Measurements from ENCODE around the gene CYB5A. TPM values are rescaled to one million over a fixed set of nuclear protein-coding genes. Genes with fewer than 3 reads are reported as not detected.
"Not testable (repeated sequence)": the region's sequence is repeated elsewhere in the genome, so short reads cannot be mapped to it uniquely, and the experiment has no call there.

The CYB5A gene
- total RNA-seq, 4 donors from 2014 or later: 45.7 to 95.3 (median 64.5) TPM

DNA sequence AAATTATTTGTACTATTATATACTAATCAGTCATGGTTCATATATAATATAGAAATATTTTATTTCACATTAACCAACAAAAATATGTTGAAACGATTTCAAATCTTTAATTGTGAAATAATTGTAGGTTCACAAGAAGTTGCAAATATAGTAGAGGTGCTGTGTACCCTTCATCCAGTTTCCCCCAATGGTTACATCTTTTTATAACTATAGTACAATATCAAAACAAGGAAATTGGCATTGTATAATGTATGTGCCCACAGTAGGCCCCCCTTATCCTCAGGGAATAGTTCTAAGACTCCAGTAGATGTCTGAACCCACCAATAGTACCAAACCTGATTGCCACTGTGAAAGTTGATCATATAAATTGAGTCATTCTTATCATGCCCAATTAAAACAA lies 7.4 kb upstream of the CYB5A start:
- H3K9me3 ChIP-seq: no peaks in the 10 kb centered on the region
- intact Hi-C loops (cut with DNase I): no loop called here
- H3K36me3 ChIP-seq: no peaks in the 10 kb centered on the region
- no peak for DNase-seq
- no peak overlapping the region for H3K27ac ChIP-seq
- H3K4me3 ChIP-seq (replicated peaks in 1 of 3): no peak overlapping the region
- no peaks in the 10 kb centered on the region for H3K27me3 ChIP-seq
- H3K4me1 ChIP-seq: no peaks in the 10 kb centered on the region
- TF ChIP-seq POLR2A (IDR thresholded peaks at IDR 0.05): no peak
- TF ChIP-seq, protein P1, sequence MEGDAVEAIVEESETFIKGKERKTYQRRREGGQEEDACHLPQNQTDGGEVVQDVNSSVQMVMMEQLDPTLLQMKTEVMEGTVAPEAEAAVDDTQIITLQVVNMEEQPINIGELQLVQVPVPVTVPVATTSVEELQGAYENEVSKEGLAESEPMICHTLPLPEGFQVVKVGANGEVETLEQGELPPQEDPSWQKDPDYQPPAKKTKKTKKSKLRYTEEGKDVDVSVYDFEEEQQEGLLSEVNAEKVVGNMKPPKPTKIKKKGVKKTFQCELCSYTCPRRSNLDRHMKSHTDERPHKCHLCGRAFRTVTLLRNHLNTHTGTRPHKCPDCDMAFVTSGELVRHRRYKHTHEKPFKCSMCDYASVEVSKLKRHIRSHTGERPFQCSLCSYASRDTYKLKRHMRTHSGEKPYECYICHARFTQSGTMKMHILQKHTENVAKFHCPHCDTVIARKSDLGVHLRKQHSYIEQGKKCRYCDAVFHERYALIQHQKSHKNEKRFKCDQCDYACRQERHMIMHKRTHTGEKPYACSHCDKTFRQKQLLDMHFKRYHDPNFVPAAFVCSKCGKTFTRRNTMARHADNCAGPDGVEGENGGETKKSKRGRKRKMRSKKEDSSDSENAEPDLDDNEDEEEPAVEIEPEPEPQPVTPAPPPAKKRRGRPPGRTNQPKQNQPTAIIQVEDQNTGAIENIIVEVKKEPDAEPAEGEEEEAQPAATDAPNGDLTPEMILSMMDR (IDR thresholded peaks at IDR 0.05): no peak
- WGBS, 2 donors: 85 to 92% methylated on average over 1 of the region's 1 CpG

DNA sequence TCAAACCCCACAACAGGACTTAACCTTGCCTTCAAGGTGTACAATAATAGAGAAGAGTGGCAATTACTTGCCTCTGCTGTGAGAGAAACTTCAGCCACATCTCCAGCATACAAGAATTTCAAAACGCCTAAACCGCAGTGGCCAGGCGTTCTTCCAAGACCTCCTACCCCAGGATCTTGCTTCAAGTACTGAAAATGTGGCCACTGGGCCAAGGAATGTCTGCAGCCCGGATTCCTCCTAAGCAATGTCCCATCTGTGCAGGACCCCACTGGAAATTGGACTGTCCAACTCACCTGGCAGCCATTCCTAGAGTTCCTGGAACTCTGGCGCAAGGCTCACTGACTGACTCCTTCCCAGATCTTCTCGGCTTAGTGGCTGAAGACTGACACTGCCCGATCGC lies 2.8 kb upstream of the CYB5A start:
- intact Hi-C loops (cut with DNase I): loop anchor here (5.0 kb wide), 1 partner anchor 203 kb away; the partner anchor contains the start of gene CNDP2
- Histone ChIP-seq H3K36me3 (no peaks in the 10 kb centered on the region), H3K27ac (no peak overlapping the region), H3K4me3 (replicated peaks in 1 of 3) (no peak overlapping the region), H3K4me1 (peaks cover 0 to 8% of the 10 kb centered on the region in 2 donors), H3K9me3 (no peaks in the 10 kb centered on the region), H3K27me3 (no peaks in the 10 kb centered on the region)
- WGBS, 2 donors: 88 to 92% methylated on average over 8 of the region's 8 CpGs
- TF ChIP-seq, protein P1 (IDR thresholded peaks at IDR 0.05): no peak
- no peak for TF ChIP-seq POLR2A (IDR thresholded peaks at IDR 0.05)
- DNase-seq: no peak

DNA sequence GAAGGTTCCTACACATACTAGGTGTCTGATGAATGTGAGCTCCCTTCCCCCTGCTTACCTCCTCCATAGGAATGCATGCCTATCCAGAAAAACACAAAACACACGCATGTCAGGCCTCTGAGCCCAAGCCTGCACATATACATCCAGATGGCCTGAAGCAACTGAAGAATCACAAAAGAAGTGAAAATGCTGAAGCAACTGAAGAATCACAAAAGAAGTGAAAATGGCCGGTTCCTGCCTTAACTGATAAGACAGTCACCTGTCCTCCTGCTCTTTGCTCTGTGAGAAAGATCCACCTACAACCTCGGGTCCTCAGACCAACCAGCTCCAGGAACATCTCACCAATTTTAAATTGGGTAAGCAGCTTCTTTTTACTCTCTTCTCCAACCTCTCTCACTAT lies 1.2 kb upstream of the CYB5A start:
- not testable (repeated sequence) for H3K9me3 ChIP-seq; H3K4me3 ChIP-seq (replicated peaks in 1 of 3); H3K36me3 ChIP-seq; H3K27ac ChIP-seq; DNase-seq; H3K27me3 ChIP-seq
- intact Hi-C loops (cut with DNase I): loop anchor here (5.0 kb wide), 1 partner anchor 204 kb away; the partner anchor contains the start of gene CNDP2
- WGBS, 2 donors: 94 to 96% methylated on average over 3 of the region's 3 CpGs
- H3K4me1 ChIP-seq: peaks cover 0 to 10% of the 10 kb centered on the region in 2 donors

DNA sequence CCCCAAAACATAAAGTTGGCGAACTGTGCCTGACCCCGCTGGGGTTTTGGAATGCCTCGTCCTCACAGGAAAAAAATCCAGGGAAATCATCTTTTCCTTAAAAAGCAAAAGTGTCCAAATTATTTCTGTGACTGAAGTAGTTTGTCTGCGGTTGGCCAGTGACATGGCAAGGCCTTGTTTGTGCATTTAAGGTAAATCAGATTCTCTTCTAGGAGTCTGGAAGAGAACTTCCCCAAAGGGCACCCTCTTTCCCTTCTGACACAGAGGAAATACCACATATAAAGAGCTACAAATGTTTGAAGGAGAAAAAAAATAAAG lies 737 bp upstream of the CYB5A start:
- 9 to 20% methylated on average over 4 of the region's 4 CpGs for WGBS, 2 donors
- TF ChIP-seq POLR2A (IDR thresholded peaks at IDR 0.05): no peak
- TF ChIP-seq, protein P1 (IDR thresholded peaks at IDR 0.05): no peak
- no peaks in the 10 kb centered on the region for H3K36me3 ChIP-seq
- no peak for DNase-seq
- H3K9me3 ChIP-seq: no peaks in the 10 kb centered on the region
- intact Hi-C loops (cut with DNase I): loop anchor here (5.0 kb wide), 1 partner anchor 205 kb away; the partner anchor contains the start of gene CNDP2
- H3K4me1 ChIP-seq: peaks cover 0 to 10% of the 10 kb centered on the region in 2 donors
- no peaks in the 10 kb centered on the region for H3K27me3 ChIP-seq
- H3K4me3 ChIP-seq (replicated peaks in 1 of 3): peak overlapping the region; percentile 2 to 72 (median 33)
- H3K27ac ChIP-seq: peak overlapping the region in 2 of 3 donors; percentile 8 to 42

DNA sequence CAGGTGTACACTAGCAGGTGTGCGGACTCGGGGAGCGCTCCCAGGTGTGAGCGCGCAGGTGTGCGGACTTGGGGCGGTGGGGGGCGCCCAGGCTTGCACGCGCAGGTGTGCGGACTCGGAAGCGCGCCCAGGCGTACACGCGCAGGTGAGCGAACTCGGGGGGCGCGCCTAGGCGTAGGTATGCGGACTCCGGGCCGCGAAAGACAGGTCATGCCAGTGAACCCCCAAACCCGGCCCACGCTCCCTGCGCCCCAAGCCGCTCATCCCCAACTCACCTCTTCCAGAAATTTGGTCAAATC lies 342 bp downstream of the CYB5A start:
- DNase-seq: no peak
- no CpG with 5 or more reads among the region's 30 CpGs for WGBS, 2 donors
- intact Hi-C loops (cut with DNase I): loop anchor here (5.0 kb wide), 1 partner anchor 206 kb away; the partner anchor contains the start of gene CNDP2
- peak overlapping the region in 2 of 3 donors; percentile 30 to 51 for H3K27ac ChIP-seq
- H3K9me3 ChIP-seq: no peaks in the 10 kb centered on the region
- TF ChIP-seq, protein P1 (IDR thresholded peaks at IDR 0.05): no peak
- no peak for TF ChIP-seq POLR2A (IDR thresholded peaks at IDR 0.05)
- peaks cover 0 to 10% of the 10 kb centered on the region in 2 donors for H3K4me1 ChIP-seq
- H3K27me3 ChIP-seq: no peaks in the 10 kb centered on the region
- peak overlapping the region; percentile 58 to 95 (median 72) for H3K4me3 ChIP-seq (replicated peaks in 1 of 3)
- no peaks in the 10 kb centered on the region for H3K36me3 ChIP-seq

Measured in thyroid gland (tissue), 4 donors.